ENCODE measurements around the gene NTRK1. TPM values are rescaled to one million over a fixed set of nuclear protein-coding genes. Genes with fewer than 3 reads are reported as not detected.

Gene NTRK1
- total RNA-seq, 3 donors from 2014 or later = 0.16 to 4.9 (median 0.73) TPM

GRCh38 chr1:156813750-156814570 is 46.7 kb upstream of the NTRK1 start:
- Histone ChIP-seq H3K36me3 (no peaks in the 10 kb centered on the region), H3K4me1 (no peaks in the 10 kb centered on the region), H3K4me3 (peak overlapping the region; percentile 28 to 61 (median 58)), H3K9me3 (no peaks in the 10 kb centered on the region), H3K27me3 (no peaks in the 10 kb centered on the region), H3K27ac (peak overlapping the region in 1 of 2 donors; percentile 88)
- TF ChIP-seq POLR2AphosphoS5 (IDR thresholded peaks at IDR 0.05) = no peak
- peak; percentile 14 to 55 (median 50) for TF ChIP-seq CTCF (IDR thresholded peaks at IDR 0.05)
- no peak for TF ChIP-seq POLR2A (IDR thresholded peaks at IDR 0.05)
- intact Hi-C loops (cut with DNase I; ENCODE audit: low total_unique reads) = loop anchor here (2.0 kb wide), 1 partner anchor 67 kb away; no protein-coding TSS in a partner anchor
- DNase-seq (ENCODE audit: low spot score in 2 of 2) = peak; percentile 40 to 61

GRCh38 chr1:156814571-156815260 is 45.9 kb upstream of the NTRK1 start:
- H3K4me3 ChIP-seq = peak overlapping the region in 2 of 3 donors; percentile 58 to 61
- no peaks in the 10 kb centered on the region for H3K36me3 ChIP-seq
- intact Hi-C loops (cut with DNase I; ENCODE audit: low total_unique reads) = no loop called here
- H3K9me3 ChIP-seq = no peaks in the 10 kb centered on the region
- TF ChIP-seq POLR2AphosphoS5 (IDR thresholded peaks at IDR 0.05) = no peak
- TF ChIP-seq CTCF (IDR thresholded peaks at IDR 0.05) = no peak
- no peak for TF ChIP-seq POLR2A (IDR thresholded peaks at IDR 0.05)
- no peaks in the 10 kb centered on the region for H3K27me3 ChIP-seq
- no peaks in the 10 kb centered on the region for H3K4me1 ChIP-seq
- no peak for DNase-seq (ENCODE audit: low spot score in 2 of 2)
- peak overlapping the region; percentile 12 to 88 for H3K27ac ChIP-seq

- peak in 2 of 3 donors; percentile 14 to 18 for TF ChIP-seq POLR2AphosphoS5 (IDR thresholded peaks at IDR 0.05)
- TF ChIP-seq CTCF (IDR thresholded peaks at IDR 0.05) = no peak
- TF ChIP-seq POLR2A (IDR thresholded peaks at IDR 0.05) = no peak
- Histone ChIP-seq H3K4me1 (no peaks in the 10 kb centered on the region), H3K9me3 (no peaks in the 10 kb centered on the region), H3K36me3 (no peaks in the 10 kb centered on the region), H3K4me3 (peak overlapping the region in 2 of 3 donors; percentile 19 to 61), H3K27me3 (no peaks in the 10 kb centered on the region), H3K27ac (peak overlapping the region; percentile 41 to 88)
- no peak for DNase-seq (ENCODE audit: low spot score in 2 of 2)
- intact Hi-C loops (cut with DNase I; ENCODE audit: low total_unique reads) = no loop called here
Measured at GRCh38 chr1:156815307-156815826, 45.3 kb upstream of the NTRK1 start.

- Histone ChIP-seq H3K9me3 (no peaks in the 10 kb centered on the region), H3K4me1 (no peaks in the 10 kb centered on the region), H3K4me3 (peak overlapping the region in 2 of 3 donors; percentile 19 to 61), H3K27ac (peak overlapping the region; percentile 41 to 88), H3K36me3 (no peaks in the 10 kb centered on the region), H3K27me3 (no peaks in the 10 kb centered on the region)
- intact Hi-C loops (cut with DNase I; ENCODE audit: low total_unique reads) = no loop called here
- no peak for DNase-seq (ENCODE audit: low spot score in 2 of 2)
- TF ChIP-seq POLR2AphosphoS5 (IDR thresholded peaks at IDR 0.05) (no peak), CTCF (IDR thresholded peaks at IDR 0.05) (no peak), POLR2A (IDR thresholded peaks at IDR 0.05) (no peak)
Measured at GRCh38 chr1:156815961-156816422, 44.7 kb upstream of the NTRK1 start.

All from breast epithelium (tissue), 4 donors.